SK-N-SH treated with all-trans-retinoic acid at 6 μM for 48 hours (cell line): ENCODE results near the gene DHX16.

Experiments used
- ATAC-seq: fragments of 200-7000 bp; cut with Tn5 transposase; 3 replicates; pipeline ENCODE4 v1.9.1; 2020; ENCODE audit warnings: mild to moderate bottlenecking, moderate library complexity
- ARNTL ChIP-seq: fragments of 450-650 bp; formaldehyde crosslinking; IDR thresholded peaks from 2 replicates; pipeline ENCODE4 v1.5.0; 2020; ENCODE audit warnings: low read depth, mild to moderate bottlenecking, moderate library complexity, borderline replicate concordance
- BACH2 ChIP-seq: fragments of 250-450 bp; sonication (Bioruptor Pico); IDR thresholded peaks from 2 replicates; pipeline ENCODE4 v1.9.0; 2021; ENCODE audit warnings: mild to moderate bottlenecking, borderline replicate concordance
- CSDC2 ChIP-seq: fragments of 250-450 bp; sonication (Bioruptor Pico); IDR thresholded peaks from 2 replicates; pipeline ENCODE4 v1.5.0; 2020; ENCODE audit warnings: mild to moderate bottlenecking, moderate library complexity
- CSRNP3 ChIP-seq: fragments of 250-450 bp; sonication (Bioruptor Pico); IDR thresholded peaks from 2 replicates; pipeline ENCODE4 v1.5.1; 2021; ENCODE audit warnings: mild to moderate bottlenecking, moderate library complexity
- ESRRG ChIP-seq: fragments of 250-450 bp; sonication (Bioruptor Pico); IDR thresholded peaks from 2 replicates; pipeline ENCODE4 v1.6.1; 2021; ENCODE audit warnings: mild to moderate bottlenecking
- GLIS3 ChIP-seq: fragments of 250-450 bp; sonication (Bioruptor Pico); IDR thresholded peaks from 2 replicates; pipeline ENCODE4 v1.5.0; 2020; ENCODE audit warnings: mild to moderate bottlenecking, moderate library complexity
- PATZ1 ChIP-seq: fragments of 250-450 bp; sonication (Bioruptor Pico); IDR thresholded peaks from 2 replicates; pipeline ENCODE4 v1.8.0; 2020; ENCODE audit warnings: mild to moderate bottlenecking, moderate library complexity, borderline replicate concordance
- POU6F1 ChIP-seq: fragments of 250-450 bp; sonication (Bioruptor Pico); IDR thresholded peaks from 2 replicates; pipeline ENCODE4 v1.8.0; 2021; ENCODE audit warnings: low read depth, mild to moderate bottlenecking, moderate library complexity, borderline replicate concordance
- PPARA ChIP-seq: fragments of 250-450 bp; sonication (Bioruptor Pico); IDR thresholded peaks from 2 replicates; pipeline ENCODE4 v1.5.0; 2020; ENCODE audit warnings: mild to moderate bottlenecking, borderline replicate concordance
- RARB ChIP-seq: fragments of 250-450 bp; sonication (Bioruptor Pico); IDR thresholded peaks from 2 replicates; pipeline ENCODE4 v1.8.0; 2021; ENCODE audit warnings: mild to moderate bottlenecking, moderate library complexity
- TCF4 ChIP-seq: fragments of 250-450 bp; sonication (Bioruptor Pico); IDR thresholded peaks from 2 replicates; pipeline ENCODE4 v1.8.0; 2021; ENCODE audit warnings: mild to moderate bottlenecking, moderate library complexity, borderline replicate concordance
- TOX ChIP-seq: fragments of 250-450 bp; sonication (Bioruptor Pico); IDR thresholded peaks from 2 replicates; pipeline ENCODE4 v1.8.0; 2021; ENCODE audit warnings: mild to moderate bottlenecking, moderate library complexity, borderline replicate concordance
- ZC3H10 ChIP-seq: fragments of 250-450 bp; sonication (Bioruptor Pico); IDR thresholded peaks from 2 replicates; pipeline ENCODE4 v1.5.1; 2021; ENCODE audit warnings: mild to moderate bottlenecking, moderate library complexity
- ZFP3 ChIP-seq: fragments of 250-450 bp; sonication (Bioruptor Pico); IDR thresholded peaks from 2 replicates; pipeline ENCODE4 v1.5.0; 2020; ENCODE audit warnings: mild to moderate bottlenecking, moderate library complexity
- ZFP30 ChIP-seq: fragments of 450-650 bp; formaldehyde crosslinking; IDR thresholded peaks from 2 replicates; pipeline ENCODE4 v1.5.0; 2022; ENCODE audit warnings: mild to moderate bottlenecking, moderate library complexity
- ZNF70 ChIP-seq: fragments of 450-650 bp; formaldehyde crosslinking; IDR thresholded peaks from 2 replicates; pipeline ENCODE4 v1.5.0; 2020; ENCODE audit warnings: mild to moderate bottlenecking, moderate library complexity
- TF ChIP-seq, protein P1 (sequence below): fragments of 250-450 bp; sonication (Bioruptor Pico); IDR thresholded peaks from 2 replicates; pipeline ENCODE4 v1.5.1; 2020; ENCODE audit warnings: low read depth, mild to moderate bottlenecking, moderate library complexity

DHX16 gene

DNA sequence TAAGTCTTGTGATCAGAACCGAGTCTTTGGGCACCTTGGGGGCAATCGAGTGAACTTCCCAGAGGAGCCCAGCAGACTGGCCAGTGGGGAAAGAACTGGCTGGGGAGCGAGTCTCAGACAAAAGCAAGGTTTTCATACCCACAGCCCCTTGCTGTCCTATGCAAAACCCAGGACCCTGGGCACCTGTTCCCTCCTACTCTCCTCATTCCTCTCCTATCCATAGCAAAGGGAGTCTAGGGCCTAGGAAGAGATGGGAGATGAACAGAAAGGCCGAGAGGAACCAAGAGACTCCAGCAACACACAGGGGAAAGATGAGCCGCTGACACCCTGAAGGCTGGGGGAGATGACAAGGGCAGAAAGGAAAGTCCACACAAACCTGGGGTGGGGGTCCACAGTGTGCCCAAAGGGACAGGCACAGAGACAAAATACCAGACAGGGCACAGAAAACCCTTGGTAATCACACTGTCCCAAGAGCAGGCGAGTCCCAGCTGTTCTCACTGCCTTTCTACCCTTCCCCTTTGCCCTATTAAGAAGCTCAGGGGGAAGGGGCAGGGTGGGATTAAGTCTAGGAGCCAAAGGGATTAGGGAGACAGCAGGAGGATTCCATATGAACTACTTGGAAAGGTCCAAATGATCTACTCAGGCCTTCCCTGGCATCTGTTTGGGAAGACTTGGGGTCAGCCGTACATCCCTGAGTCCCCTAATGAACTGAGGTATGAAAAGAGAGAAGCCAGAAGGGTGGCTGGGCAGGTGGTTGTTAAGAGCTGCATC, 7.1 kb upstream of the DHX16 start:
- ATAC-seq = no peak
- no peak for TF ChIP-seq PPARA (CRISPR knock-in tag)
- no peak for TF ChIP-seq PATZ1 (CRISPR knock-in tag)
- TF ChIP-seq ZFP30 (CRISPR knock-in tag) = no peak

DNA sequence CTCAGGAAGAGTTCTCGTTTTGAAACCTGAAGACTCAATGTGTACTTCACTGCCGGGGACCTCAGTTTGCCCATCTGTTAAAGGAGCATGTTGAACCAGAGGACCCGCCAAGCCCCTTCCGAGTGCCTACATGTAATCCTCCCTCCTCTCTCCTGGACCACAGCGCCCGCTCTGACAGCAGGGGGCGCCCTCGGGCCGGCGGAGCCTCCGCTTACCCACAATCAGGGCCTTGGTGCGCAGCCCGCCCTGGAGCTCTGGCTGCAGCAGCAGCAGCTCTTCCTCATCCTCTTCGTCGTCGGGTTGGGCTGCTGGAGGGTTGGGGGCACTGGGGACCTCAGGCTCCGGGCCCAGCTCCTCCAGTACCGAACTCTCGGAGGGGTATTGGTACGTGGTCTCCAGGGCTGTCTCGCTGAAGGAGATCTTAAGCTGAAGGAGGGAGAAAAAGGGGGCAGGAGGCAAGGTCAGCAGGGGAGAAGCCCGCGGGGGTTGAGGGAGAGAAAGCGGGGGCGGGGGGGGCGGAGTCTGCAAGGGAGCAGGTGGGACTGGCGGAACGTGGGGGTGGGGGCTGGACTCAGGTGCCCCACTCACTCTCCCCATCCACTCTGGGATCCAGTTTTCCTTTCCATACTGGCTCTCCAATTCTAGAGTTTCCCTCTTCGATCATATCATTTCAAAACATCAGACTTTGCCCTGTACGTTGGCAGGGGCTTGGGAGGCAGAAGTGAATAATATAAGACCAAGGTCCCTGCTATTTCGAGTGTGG, 6.3 kb upstream of the DHX16 start:
- TF ChIP-seq BACH2 = no peak
- TF ChIP-seq PATZ1 (CRISPR knock-in tag) = no peak
- TF ChIP-seq CSDC2 = no peak
- no peak for TF ChIP-seq PPARA (CRISPR knock-in tag)
- TF ChIP-seq ZFP30 (CRISPR knock-in tag) = no peak
- no peak for TF ChIP-seq ZNF70 (CRISPR knock-in tag)

DNA sequence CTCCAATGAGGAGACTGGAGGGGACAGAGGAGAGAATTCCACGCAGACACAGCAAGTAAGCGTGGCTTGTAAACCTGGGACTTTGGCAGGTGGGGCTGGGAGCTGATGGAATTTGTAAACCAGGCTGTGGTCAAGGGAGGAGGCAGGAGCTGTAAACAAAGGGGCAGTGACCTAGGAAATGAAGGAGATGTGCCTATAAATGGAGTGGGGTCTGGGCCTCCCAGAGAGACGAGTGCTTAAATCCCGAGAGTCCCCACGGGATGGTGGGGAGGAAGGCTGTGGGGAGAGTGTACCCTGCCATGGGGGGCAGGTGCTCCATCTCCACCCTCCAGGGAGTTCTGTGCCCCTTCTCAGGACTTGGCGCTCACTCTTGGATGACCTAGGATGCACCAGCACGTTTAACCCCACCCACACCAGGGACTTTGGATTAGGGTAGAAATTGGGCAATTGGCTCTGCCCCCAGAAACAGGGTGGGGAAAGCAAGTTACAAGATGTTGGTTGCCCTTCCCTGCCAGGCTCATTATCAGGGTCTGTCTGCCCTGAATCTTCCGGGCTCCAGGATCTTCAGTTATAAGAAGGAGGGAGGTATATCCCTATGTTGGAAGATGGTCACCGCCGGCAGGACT, 4.0 kb upstream of the DHX16 start:
- no peak for TF ChIP-seq POU6F1 (CRISPR knock-in tag)
- TF ChIP-seq ZNF70 (CRISPR knock-in tag) = no peak
- no peak for TF ChIP-seq TCF4 (CRISPR knock-in tag)
- no peak for TF ChIP-seq PATZ1 (CRISPR knock-in tag)
- TF ChIP-seq CSRNP3 (CRISPR knock-in tag) = no peak
- no peak for TF ChIP-seq ZC3H10 (CRISPR knock-in tag)
- no peak for TF ChIP-seq ZFP30 (CRISPR knock-in tag)
- no peak for TF ChIP-seq TOX (CRISPR knock-in tag)
- no peak for TF ChIP-seq ZFP3
- no peak for TF ChIP-seq CSDC2
- TF ChIP-seq ESRRG (CRISPR knock-in tag) = no peak
- TF ChIP-seq, protein P1, sequence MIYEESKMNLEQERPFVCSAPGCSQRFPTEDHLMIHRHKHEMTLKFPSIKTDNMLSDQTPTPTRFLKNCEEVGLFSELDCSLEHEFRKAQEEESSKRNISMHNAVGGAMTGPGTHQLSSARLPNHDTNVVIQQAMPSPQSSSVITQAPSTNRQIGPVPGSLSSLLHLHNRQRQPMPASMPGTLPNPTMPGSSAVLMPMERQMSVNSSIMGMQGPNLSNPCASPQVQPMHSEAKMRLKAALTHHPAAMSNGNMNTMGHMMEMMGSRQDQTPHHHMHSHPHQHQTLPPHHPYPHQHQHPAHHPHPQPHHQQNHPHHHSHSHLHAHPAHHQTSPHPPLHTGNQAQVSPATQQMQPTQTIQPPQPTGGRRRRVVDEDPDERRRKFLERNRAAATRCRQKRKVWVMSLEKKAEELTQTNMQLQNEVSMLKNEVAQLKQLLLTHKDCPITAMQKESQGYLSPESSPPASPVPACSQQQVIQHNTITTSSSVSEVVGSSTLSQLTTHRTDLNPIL (CRISPR knock-in tag) = no peak
- TF ChIP-seq ARNTL = no peak
- no peak for TF ChIP-seq GLIS3 (CRISPR knock-in tag)
- TF ChIP-seq RARB (CRISPR knock-in tag) = no peak
- no peak for TF ChIP-seq BACH2
- no peak for ATAC-seq

More for the DNA sequence above, 6.3 kb upstream of the DHX16 start:
- ATAC-seq = peak; percentile 72
